OCI-LY1 (cell line): ENCODE measurements around the gene PDAP1.

Experiments used
- H2AFZ ChIP-seq: fragments of 200-600 bp; sonication (generic), shearing (Covaris generic); 2 replicates; pipeline ENCODE4 v1.6.0; 2014; ENCODE audit warnings: antibody characterized with exemption, mild to moderate bottlenecking, low read length
- H3F3A ChIP-seq: fragments of 200-600 bp; sonication (generic), shearing (Covaris generic); 2 replicates; pipeline ENCODE4 v1.6.0; 2014; ENCODE audit warnings: mild to moderate bottlenecking, antibody characterized with exemption, low read length, moderate library complexity; ENCODE audit not compliant: insufficient read depth
- H3K27ac ChIP-seq: fragments of 200-600 bp; sonication (generic); 2 replicates; pipeline ENCODE4 v1.5.1; 2014; ENCODE audit warnings: low read length, mixed run types, mild to moderate bottlenecking, low read depth; ENCODE audit not compliant: poor library complexity, severe bottlenecking
- H3K27me3 ChIP-seq: fragments of 200-600 bp; sonication (generic); 2 replicates; pipeline ENCODE4 v1.6.0; 2014; ENCODE audit warnings: antibody characterized with exemption, mild to moderate bottlenecking, low read length, moderate library complexity; ENCODE audit not compliant: insufficient read depth
- H3K36me3 ChIP-seq: fragments of 200-600 bp; sonication (generic); 2 replicates; pipeline ENCODE4 v1.6.1; 2014; ENCODE audit warnings: mild to moderate bottlenecking, antibody characterized with exemption, low read length, moderate library complexity, mixed read lengths; ENCODE audit not compliant: insufficient read depth
- H3K4me1 ChIP-seq: fragments of 200-600 bp; sonication (generic); 2 replicates; pipeline ENCODE4 v1.5.1; 2014; ENCODE audit warnings: mild to moderate bottlenecking, low read length, moderate library complexity; ENCODE audit not compliant: insufficient read depth, severe bottlenecking
- H3K4me2 ChIP-seq: fragments of 200-600 bp; sonication (generic), shearing (Covaris generic); 2 replicates; pipeline ENCODE4 v1.6.1; 2014; ENCODE audit warnings: low read length
- H3K4me3 ChIP-seq: fragments of 200-600 bp; sonication (generic); 2 replicates; pipeline ENCODE4 v1.5.1; 2014; ENCODE audit warnings: low read length, low read depth, mild to moderate bottlenecking, mixed read lengths; ENCODE audit not compliant: poor library complexity, severe bottlenecking
- H3K79me2 ChIP-seq: fragments of 200-600 bp; shearing (Covaris generic); 2 replicates; pipeline ENCODE4 v1.6.1; 2016; ENCODE audit warnings: mixed run types, low read length, mixed read lengths; ENCODE audit not compliant: insufficient read depth
- H3K9ac ChIP-seq: fragments of 200-600 bp; sonication (generic), shearing (Covaris generic); 2 replicates; pipeline ENCODE4 v1.6.1; 2014; ENCODE audit warnings: mild to moderate bottlenecking, low read length, mixed read lengths
- H3K9me2 ChIP-seq: fragments of 200-600 bp; sonication (generic), shearing (Covaris generic); 2 replicates; pipeline ENCODE4 v1.6.1; 2014; ENCODE audit warnings: low read depth, mild to moderate bottlenecking, low read length, mixed read lengths
- H3K9me3 ChIP-seq: fragments of 200-600 bp; shearing (Covaris generic); 2 replicates; pipeline ENCODE4 v1.6.1; 2014; ENCODE audit warnings: low read length, mixed read lengths
- H4K20me1 ChIP-seq: fragments of 200-600 bp; sonication (generic), shearing (Covaris generic); 2 replicates; pipeline ENCODE4 v1.6.0; 2016; ENCODE audit warnings: mild to moderate bottlenecking, low read length; ENCODE audit not compliant: insufficient read depth
- EZH2 ChIP-seq: fragments of 200-600 bp; sonication (generic), shearing (Covaris generic); IDR thresholded peaks from 2 replicates; pipeline ENCODE4 v1.8.0; 2017; ENCODE audit warnings: borderline replicate concordance, mixed run types, mild to moderate bottlenecking, antibody characterized with exemption, low read length, moderate library complexity, mixed read lengths
- TF ChIP-seq, protein P1 (sequence below): fragments of 200-600 bp; sonication (generic), shearing (Covaris generic); IDR thresholded peaks from 2 replicates; pipeline ENCODE4 v1.5.1; 2017; ENCODE audit warnings: mild to moderate bottlenecking, antibody characterized with exemption, low read length, moderate library complexity, mixed read lengths

The PDAP1 gene

DNA sequence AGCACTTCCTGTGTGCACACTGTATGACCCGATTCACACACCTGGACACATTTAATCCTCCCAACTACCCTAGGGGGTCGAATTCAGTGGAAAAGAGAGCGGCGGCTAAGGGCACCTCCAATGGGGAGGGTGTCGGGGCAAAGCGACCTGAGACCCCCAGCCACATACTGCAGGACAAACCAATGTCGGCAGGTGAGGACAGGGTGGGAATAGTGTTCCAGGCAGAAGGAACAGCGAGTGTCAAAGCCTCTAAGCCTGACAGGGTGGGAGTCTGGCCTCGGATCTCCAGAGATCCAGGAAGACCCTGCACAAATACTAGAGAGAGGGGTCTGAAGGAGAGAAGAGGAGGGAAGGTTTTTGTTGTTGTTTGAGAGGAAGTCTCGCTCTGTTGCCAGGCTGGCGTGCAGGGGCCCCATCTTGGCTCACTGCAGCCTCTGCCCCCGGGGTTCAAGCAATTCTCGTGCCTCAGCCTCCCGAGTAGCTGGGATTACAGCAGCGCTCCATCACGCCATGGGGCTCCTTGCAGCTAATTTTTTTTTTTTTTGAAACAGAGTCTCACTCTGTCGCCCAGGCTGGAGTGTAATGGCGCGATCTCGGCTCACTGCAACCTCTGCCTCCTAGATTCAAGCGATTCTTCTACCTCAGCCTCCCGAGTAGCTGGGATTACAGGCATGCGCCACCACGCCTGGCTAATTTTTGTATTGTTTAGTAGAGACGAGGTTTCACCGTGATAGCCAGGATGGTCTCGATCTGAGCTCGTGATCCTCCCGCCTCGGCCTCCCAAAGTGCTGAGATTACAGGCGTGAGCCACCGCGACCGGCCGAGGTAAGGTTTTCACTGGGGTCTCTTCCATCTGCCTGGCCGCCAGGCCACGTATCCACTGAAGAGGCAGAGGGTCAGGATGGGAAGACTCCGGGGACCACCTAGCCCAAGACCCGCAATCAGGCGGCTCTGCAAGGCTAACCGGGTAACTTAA lies 35.0 kb downstream of the PDAP1 start:
- no peaks in the 10 kb centered on the region for H4K20me1 ChIP-seq
- H3K4me2 ChIP-seq = peak overlapping the region; percentile 81
- no peaks in the 10 kb centered on the region for H3K9me2 ChIP-seq
- no peak overlapping the region for H3K27ac ChIP-seq
- H3K9ac ChIP-seq = peak overlapping the region; percentile 76; the same call in 1 of the 2 replicates
- no peaks in the 10 kb centered on the region for H3K9me3 ChIP-seq
- peak overlapping the region; percentile 79 for H3K4me3 ChIP-seq
- peaks cover 5% of the 10 kb centered on the region; the same call in 1 of the 2 replicates for H3K79me2 ChIP-seq
- peaks cover 34% of the 10 kb centered on the region for H3K36me3 ChIP-seq
- peaks cover 20% of the 10 kb centered on the region for H3K4me1 ChIP-seq
- no peak overlapping the region for H2AFZ ChIP-seq
- no peaks in the 10 kb centered on the region for H3K27me3 ChIP-seq
- H3F3A ChIP-seq = no peaks in the 10 kb centered on the region
- TF ChIP-seq, protein P1, sequence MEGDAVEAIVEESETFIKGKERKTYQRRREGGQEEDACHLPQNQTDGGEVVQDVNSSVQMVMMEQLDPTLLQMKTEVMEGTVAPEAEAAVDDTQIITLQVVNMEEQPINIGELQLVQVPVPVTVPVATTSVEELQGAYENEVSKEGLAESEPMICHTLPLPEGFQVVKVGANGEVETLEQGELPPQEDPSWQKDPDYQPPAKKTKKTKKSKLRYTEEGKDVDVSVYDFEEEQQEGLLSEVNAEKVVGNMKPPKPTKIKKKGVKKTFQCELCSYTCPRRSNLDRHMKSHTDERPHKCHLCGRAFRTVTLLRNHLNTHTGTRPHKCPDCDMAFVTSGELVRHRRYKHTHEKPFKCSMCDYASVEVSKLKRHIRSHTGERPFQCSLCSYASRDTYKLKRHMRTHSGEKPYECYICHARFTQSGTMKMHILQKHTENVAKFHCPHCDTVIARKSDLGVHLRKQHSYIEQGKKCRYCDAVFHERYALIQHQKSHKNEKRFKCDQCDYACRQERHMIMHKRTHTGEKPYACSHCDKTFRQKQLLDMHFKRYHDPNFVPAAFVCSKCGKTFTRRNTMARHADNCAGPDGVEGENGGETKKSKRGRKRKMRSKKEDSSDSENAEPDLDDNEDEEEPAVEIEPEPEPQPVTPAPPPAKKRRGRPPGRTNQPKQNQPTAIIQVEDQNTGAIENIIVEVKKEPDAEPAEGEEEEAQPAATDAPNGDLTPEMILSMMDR = no peak

DNA sequence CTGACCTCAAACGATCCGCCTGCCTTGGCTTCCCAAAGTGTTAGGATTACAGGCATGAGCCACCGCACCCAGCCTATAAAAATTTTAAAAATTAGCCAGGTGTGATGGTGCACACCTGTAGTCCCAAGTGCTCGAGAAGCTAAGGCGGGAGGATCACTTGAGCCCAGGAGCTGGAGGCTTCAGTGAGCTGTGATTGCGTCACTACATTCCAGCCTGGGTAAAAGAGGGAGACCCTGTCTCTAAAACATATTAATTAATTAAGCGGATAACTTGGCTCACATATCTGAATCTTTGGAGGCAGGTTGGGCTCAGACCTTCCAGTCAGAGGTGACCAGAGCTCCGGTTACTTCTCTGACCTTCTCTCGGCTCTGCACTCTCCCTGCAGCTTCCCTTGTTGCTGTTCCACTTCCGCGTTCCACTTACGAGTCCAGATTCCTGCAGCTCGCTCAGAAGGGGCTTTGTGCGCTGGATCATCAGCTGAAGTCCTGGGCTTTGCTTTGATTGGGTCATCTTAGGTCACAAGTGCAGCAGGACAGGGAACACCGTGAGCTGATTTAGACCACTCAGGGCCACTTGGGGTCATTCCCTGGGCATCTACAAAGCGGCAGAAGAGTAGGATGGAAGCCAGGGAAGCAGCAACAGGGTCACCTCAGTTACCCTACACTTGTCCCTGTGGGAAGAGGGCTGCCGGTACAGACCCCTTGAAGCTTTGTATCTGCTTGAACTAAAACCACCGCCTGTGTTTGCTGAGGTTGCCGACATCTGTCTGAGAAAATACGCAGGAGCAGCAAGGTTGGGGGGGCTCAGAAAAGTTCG lies 35.9 kb downstream of the PDAP1 start:
- peaks cover 5% of the 10 kb centered on the region; the same call in 1 of the 2 replicates for H3K79me2 ChIP-seq
- no peak overlapping the region for H3K9ac ChIP-seq
- H3K27ac ChIP-seq = no peak overlapping the region
- no peaks in the 10 kb centered on the region for H4K20me1 ChIP-seq
- no peaks in the 10 kb centered on the region for H3F3A ChIP-seq
- no peaks in the 10 kb centered on the region for H3K27me3 ChIP-seq
- peaks cover 26% of the 10 kb centered on the region for H3K36me3 ChIP-seq
- peaks cover 15% of the 10 kb centered on the region for H3K4me1 ChIP-seq
- TF ChIP-seq, protein P1 = no peak
- no peak for TF ChIP-seq EZH2
- H2AFZ ChIP-seq = no peak overlapping the region
- no peak overlapping the region for H3K4me3 ChIP-seq
- no peak overlapping the region for H3K4me2 ChIP-seq
- no peaks in the 10 kb centered on the region for H3K9me2 ChIP-seq
- H3K9me3 ChIP-seq = no peaks in the 10 kb centered on the region

DNA sequence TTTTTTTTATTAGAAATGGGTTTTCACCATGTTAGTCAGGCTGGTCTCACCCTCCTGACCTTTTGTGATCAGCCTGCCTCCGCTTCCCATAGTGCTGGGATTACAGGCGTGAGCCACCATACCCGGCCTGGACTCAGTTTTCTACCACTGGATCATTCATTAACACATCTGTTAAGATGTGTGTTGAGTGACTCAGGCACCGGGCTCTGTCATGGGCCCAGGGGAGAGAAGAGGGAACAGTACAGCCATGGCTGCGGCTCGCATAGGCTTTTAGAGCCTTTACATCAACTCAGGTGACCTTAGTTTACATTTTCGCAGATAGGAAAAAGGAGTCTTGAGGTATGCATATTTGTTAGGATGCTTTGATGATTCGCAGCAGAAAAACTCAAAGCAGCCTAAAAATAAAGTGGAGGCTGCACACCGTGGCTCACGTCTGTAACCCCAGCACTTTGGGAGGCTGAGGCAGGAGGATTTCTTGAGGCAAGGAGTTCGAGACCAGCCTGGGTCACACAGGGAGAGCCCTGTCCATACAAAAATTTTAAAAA lies 36.9 kb downstream of the PDAP1 start:
- no peak overlapping the region for H3K4me3 ChIP-seq
- peaks cover 15% of the 10 kb centered on the region for H3K4me1 ChIP-seq
- no peak overlapping the region for H3K4me2 ChIP-seq
- no peak overlapping the region for H3K27ac ChIP-seq
- no peaks in the 10 kb centered on the region for H3K27me3 ChIP-seq
- peaks cover 5% of the 10 kb centered on the region; the same call in 1 of the 2 replicates for H3K79me2 ChIP-seq
- H4K20me1 ChIP-seq = no peaks in the 10 kb centered on the region
- no peak overlapping the region for H2AFZ ChIP-seq
- peaks cover 25% of the 10 kb centered on the region for H3K36me3 ChIP-seq
- TF ChIP-seq, protein P1 = no peak
- TF ChIP-seq EZH2 = no peak
- H3K9me3 ChIP-seq = no peaks in the 10 kb centered on the region
- no peaks in the 10 kb centered on the region for H3F3A ChIP-seq
- H3K9me2 ChIP-seq = no peaks in the 10 kb centered on the region
- H3K9ac ChIP-seq = no peak overlapping the region
